RCC 7860 (cell line): Measurements from ENCODE around the gene TMEM151A.
"Not testable (repeated sequence)": the region's sequence is repeated elsewhere in the genome, so short reads cannot be mapped to it uniquely, and the experiment has no call there.

Experiments
- DNase-seq: peaks from one replicate; pipeline ENCODE4 v3.0.0-alpha.2; 2015; ENCODE audit warnings: low spot score
- FAIRE-seq: peaks from 2 replicates; lab custom pipeline; 2012; peaks lifted over from hg19 to GRCh38; lab: Jason Lieb, UNC

The TMEM151A gene

DNA sequence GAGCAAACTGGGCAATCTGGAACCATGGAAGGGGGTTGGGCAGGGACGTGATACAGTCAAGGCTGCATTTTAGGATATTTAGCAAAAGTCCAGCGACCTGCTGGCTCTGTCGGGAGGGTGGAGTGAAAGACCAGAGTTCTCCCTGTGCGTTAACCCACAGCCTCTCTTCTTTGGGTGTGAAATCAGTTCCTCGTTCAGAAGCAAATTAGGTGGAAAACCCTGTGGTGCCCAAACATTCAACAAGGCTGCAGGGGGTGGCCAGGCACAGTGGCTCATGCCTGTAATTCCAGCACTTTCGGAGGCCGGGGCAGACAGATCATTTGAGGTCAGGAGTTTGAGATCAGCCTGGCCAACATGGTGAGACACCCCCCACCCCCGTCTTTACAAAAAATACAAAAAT is 5.9 kb downstream of the TMEM151A start:
- DNase-seq (no peak), FAIRE-seq (no peak)

DNA sequence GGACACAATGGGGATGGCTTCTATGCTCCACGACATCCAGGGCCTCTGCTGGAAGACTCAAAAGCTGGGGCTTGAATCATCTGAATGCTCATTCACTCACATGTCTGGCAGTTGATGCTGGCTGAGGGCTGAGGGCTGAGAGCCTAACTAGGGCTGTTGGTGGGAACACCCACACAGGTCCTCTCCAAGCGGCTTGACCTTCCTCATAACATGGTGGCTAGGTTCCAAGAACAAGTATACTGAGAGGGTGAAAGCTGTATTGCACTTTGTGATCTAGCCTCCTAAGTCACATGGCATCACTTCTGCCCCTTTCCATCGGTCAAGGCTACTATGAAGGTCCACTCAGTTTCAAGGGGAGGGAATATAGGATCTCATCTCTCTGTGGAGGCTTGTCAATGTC is 7.5 kb downstream of the TMEM151A start:
- FAIRE-seq (no peak), DNase-seq (no peak)

GRCh38 chr11:66302656-66303055 is 11.0 kb downstream of the TMEM151A start:
- DNase-seq: no peak
- FAIRE-seq: no peak

- no peak for FAIRE-seq
- no peak for DNase-seq
Measured at GRCh38 chr11:66309475-66309874, 17.8 kb downstream of the TMEM151A start.

GRCh38 chr11:66310324-66310723 is 18.6 kb downstream of the TMEM151A start:
- DNase-seq: no peak
- FAIRE-seq: no peak

DNA sequence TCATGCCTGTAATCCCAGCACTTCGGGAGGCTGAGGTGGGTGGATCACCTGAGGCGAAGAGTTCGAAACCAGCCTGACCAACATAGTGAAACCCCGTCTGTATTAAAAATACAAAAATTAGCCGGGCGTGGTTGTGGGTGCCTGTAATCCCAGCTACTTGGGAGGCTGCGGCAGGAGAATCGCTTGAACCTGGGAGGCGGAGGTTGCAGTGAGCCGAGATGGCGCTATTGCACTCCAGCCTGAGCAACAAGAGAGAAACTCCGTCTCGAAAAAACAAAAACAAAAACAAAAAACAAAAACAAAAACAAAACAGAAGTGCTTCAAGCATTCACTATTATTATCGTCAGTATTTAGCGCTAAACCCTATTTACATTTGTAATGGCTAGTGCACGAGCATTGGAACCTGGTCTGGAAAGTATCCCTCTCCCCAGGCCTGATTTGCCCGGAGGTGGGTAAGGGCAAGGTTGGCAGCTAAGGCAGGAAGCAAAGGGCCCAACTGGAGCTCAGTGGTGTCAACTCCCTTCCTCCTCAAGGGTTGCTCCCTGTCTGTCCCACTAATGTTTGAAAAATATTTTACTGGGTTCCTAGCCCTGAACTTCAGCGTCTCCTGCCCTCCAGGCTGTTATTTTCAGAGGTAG is 19.2 kb downstream of the TMEM151A start:
- not testable (repeated sequence) for FAIRE-seq, DNase-seq

DNA sequence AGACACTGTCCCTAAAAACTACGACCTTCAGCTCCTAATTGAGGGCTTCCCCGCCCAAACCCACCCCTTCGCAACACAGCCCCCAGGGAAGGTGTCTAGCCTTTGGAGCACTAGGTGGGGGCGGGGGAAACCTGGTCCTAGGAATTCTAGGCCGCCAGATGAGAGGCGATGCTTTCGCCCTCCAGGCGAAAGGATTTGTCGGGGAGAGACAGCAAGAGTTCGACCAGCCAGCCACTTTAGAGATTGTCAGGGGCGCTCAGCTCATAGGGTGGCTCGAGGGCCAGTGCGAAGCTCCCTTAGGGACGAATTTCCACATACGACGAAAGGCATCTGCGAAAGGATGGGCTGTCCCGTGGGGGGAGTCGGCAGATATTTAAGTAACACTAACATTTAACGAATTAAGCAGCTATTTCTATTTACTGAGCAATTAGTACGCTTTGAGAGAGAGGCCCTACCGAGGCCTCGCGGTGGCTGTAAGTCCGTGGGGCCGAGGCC is 19.8 kb downstream of the TMEM151A start:
- no peak for DNase-seq
- FAIRE-seq: no peak

DNA sequence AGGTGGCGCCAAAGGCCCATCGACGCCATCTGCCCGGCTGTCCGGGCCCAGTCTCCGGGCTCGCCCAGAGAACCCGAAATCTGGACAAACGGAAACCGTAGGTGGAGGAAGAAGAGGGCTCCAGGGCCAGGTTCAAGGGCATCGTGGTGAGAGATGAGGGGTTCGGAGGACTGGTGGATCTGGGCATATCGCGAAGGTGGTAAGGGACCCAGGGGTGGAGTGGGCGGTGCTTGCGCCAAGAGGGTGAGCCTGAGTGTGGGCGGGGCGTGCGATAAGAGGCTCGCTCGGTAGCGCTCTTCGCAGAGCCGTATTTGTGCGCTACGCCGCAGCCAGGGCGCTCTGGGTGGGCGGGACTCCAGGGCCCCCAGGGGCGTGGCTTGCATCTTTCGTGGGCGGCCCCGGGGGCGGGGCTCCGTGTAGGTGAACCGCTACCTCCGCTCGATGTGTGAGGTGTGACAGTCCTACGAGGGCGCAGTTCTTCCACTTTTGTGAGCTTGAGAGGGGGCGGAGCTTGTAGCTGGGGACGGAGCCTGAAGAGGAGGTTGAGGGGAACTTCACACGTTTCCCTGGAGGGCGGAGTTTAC is 20.4 kb downstream of the TMEM151A start:
- DNase-seq (peak; percentile 65), FAIRE-seq (peak; percentile 28)

DNA sequence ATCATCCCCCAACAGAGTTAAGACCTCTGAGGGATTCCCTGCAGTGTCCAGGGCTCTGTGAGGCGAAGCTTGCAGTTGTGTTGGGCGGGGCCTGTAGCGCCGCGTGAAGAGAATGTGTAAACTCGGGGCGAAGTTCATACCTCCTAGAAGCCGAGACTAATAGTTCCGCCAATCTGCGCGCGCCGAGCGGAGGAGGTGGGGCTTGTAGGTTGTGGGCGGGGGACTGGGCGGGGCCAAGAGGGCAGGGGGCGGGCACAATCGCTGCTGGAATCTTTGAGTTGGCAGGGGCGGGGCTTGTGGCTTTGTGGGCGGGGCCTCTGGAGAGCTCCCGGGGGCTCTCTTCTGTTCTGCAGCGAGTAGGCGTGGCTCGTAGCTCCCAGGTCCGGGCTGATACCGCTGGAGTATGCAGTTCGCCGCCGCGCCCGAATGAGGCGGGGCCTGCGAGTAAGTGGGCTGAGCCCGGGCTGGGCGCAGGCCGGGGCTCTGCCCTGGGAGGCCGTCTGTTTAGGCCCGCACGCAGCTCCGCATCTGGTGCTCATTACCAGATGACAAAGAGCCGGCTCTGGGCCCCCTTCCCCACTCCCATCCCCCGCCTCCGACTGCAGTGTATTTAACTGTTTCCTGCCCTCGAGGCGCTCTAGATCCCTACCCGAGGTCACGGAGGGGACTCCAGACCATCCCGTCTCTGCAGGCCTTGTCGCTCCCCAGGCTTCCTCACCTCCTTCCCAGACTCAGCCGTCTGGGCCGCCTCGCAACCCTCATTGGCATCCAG is 21.0 kb downstream of the TMEM151A start:
- DNase-seq (peak; percentile 94), FAIRE-seq (peak; percentile 66)

- no peak for DNase-seq
Measured at GRCh38 chr11:66313321-66314185, 21.9 kb downstream of the TMEM151A start.

GRCh38 chr11:66314186-66314501 is 22.4 kb downstream of the TMEM151A start:
- DNase-seq (no peak), FAIRE-seq (no peak)

More at GRCh38 chr11:66313321-66314185, 21.9 kb downstream of the TMEM151A start:
- FAIRE-seq: no peak

DNA sequence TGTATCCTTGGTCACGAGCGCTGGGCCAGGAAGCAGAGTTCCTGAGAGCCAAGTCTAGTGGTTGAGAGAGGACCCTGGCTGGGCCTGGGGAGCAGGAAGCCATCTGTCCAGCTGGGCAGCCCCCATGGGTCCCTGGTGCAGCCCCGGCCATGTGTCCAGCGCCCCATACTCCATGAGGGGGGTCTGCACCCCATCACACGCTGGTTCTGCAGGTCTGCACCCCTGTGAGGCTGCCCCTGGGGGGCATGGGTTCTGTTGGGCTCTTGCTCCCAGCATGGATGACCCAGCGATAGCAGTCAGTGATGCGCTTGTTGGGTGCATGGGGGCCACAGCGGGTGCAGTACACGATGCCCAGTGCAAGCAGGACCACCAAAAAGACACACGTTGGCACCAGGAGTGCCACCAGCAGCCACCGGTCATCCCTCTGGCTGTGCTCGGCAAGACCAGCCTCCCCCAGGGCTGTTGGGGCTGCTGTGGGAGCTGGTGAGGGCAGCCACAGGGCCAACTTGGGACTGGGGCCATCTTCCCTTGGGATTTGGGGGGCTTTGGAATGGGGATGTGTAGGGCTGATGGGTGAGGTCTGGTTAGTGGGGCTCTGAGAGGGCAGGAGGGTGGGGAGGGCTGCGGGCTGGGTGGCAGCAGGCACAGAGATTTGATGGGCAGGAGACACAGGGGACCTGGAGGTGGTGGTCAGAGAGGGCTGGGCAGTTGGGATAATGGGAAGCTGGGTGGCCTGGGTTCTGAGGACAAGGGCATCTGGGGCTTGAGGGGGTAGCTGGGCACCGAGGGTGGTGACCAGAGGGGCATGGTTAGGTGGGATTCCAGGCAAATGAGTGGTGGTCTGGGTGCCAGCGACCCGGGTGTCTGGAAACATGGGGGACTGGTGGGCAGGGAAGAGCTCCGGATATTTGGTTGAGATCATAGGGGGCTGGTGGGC is 23.1 kb downstream of the TMEM151A start:
- FAIRE-seq: no peak
- no peak for DNase-seq

DNA sequence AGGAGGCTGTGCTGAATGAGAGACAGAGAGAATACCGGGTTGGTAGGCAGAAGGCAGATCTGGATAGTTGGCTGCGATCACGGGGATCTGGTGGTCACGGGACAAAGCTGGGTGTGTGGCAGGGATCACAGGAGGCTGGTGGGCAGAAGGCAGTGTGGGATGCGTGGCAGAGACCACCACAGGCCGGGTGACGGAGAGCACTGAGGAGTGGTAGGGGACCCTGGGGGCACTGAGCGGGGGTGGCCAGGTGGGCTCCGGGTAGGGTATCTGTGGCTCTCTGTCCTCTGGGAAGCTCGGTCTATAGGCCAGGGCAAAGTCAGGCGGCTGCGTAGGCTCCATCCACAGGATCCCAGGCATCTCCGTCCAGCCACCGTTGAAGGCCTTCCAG is 23.8 kb downstream of the TMEM151A start:
- no peak for FAIRE-seq
- DNase-seq: no peak

DNA sequence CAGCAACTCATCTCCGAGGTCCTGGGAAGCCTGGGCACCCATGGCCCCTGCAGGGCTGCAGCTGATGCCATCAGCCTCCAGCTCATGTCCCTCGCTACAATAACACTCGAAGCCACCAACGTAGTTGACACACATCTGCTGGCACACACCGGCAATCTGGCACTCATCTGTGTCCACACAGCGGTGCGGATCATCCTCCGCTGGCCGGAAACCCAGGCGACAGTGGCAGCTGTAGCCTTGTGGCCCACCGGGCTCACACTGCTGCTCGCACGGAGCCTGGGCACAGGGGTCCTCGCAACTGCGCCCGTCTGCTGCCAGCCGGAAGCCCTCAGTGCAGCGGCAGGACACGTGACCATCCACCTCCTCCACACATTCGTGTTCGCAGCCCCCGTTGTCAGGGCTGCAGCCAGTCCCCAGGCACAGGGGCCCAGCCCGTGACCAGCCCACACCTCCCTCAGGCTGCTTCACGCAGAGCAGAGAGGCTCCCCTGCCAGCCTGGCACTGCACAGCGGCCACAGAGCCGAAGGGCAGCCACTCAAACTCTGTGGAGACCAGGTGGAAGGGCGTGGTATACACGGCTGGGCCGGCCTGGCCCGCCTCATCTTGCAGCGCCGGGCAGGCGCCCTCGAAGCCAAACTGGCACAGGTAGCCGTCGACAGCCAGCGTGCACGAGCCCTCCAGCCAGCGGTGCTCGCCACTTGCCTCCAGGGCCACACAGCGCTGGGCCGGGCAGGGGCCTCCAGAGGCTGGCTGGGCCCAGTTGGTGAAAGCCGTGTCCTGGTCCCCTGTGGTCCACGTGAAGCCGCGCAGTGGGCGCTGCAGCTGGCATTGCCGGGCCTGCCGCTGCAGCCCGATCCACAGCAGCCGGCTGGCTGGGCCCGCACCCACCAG is 24.5 kb downstream of the TMEM151A start:
- no peak for DNase-seq
- FAIRE-seq: no peak

DNA sequence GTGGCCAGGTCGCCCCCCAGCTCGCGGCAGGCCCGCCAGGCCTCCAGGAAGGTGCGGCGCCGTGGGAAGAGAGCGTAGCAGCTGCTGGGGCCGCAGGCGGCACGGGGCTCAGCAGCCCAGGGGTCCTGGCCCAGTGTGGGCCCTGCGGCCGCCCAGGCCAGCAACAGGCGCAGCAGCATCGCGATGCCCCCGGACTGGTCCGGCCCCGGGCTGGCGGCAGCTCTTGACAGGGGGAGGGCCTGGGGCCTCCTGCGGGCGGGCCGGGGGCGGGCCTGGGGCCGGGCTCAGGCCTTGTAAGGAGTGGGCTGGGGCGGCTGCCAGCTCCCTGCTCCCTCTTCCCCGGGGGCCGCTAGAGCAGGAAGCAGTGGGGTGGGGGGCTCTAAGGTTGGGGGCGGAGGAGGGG is 25.2 kb downstream of the TMEM151A start, which contains the start of gene CD248:
Gene CD248 (minus strand): TSS at position 196 of the 403 bp plus-strand sequence. CDS start 17 bp downstream, at position 179.
- no peak for DNase-seq

DNA sequence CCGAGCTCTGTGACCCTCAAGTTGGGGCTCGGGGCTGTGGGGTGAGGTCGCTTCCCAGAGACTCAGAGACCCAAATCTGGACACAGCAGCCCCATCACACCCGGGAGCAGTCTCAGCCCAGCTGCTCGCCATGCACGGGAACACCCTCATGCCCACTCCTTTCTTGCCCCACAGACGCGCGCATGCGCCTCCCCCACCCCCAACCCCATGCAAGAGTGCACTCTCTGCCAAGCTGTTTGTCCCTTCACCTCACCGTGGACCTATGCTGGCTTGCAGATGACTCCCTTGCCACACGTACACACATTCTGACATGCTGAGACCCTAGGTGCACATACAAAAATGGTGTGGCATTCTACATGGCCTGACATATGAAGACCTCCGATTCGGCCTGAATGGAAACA is 25.6 kb downstream of the TMEM151A start:
- FAIRE-seq (no peak), DNase-seq (no peak)

More for the DNA sequence above, 25.2 kb downstream of the TMEM151A start, which contains the start of gene CD248:
- no peak for FAIRE-seq

DNA sequence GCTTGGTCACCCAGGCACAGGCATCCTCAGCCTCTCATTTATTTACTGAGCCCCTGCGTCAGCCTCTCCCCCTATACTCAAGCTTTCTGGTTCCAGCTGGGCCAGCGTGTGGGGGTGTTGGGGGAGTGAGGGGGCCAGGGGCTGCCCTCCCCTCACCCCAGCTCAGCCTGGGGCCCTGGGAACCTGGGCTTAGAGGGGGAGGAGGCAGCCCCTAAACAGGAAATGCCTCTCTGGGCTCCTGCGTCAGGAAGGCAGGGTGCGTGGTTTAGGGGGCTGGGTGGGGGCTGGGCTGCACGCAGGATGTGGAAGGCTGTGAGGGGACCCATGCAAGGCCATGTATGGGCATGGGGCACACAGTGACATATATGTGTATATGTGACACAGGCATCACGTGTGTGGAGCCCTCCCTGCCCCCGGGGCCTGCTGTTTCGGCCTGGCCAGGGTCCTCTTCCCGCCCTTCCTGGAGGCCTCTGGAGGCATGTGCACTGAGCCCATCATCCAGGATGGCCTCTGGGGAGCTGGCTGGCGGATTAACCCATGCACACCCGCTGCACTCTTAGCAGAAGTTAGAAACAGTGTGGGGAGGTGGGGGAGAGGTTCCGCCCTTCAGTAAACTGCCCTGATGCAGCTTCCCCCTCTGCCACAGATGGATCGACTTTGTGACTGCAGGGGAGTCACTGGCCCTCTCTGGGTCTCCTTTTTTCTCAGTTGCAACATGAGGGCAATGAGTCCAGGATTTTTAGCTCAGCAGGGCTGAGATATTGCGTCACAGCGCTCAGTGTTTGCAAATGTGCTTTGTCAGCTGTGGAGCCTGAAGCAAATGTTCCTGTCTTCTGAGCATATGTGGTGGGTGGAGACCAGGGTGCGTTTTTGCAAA is 26.3 kb downstream of the TMEM151A start:
- FAIRE-seq (no peak), DNase-seq (no peak)

- FAIRE-seq: no peak
- DNase-seq: no peak
Measured at GRCh38 chr11:66318600-66318970, 26.9 kb downstream of the TMEM151A start.
